SK-N-SH (cell line): ENCODE measurements around the gene CSNK2A1. TPM values are rescaled to one million over a fixed set of nuclear protein-coding genes. Genes with fewer than 3 reads are reported as not detected.
A peak's percentile ranks its signal among the peaks of the same experiment; 100 is the strongest.

Source experiments
- CTCF ChIA-PET: fragments of 300-600, 350-600 bp; formaldehyde crosslinking; extraction: SDS; loops from one replicate; lab custom pipeline; 2021; lab: Yijun Ruan, JAX
- POLR2A ChIA-PET: fragments of 350-600 bp; sonication (Branson Sonifier 250); formaldehyde crosslinking; extraction: SDS; loops from one replicate; lab custom pipeline; 2020; ENCODE audit warnings: antibody characterized with exemption, inconsistent platforms; lab: Yijun Ruan, JAX
- DNase-seq: peaks from one replicate; pipeline ENCODE4 v3.0.0; 2012
- H2AFZ ChIP-seq: fragments of 200-600 bp; sonication (generic); 2 replicates; pipeline ENCODE4 v1.8.1; 2016; ENCODE audit warnings: antibody characterized with exemption, mild to moderate bottlenecking, low read depth
- H3F3A ChIP-seq: fragments of 200-600 bp; sonication (generic); replicated peaks from 2 replicates; pipeline ENCODE3; 2016; ENCODE audit warnings: antibody characterized with exemption, mild to moderate bottlenecking; ENCODE audit not compliant: insufficient read depth
- H3K27ac ChIP-seq, 2 experiments: fragments of 200-500 bp in 1 of 2; fragments of 200-600 bp in 1 of 2; sonication (Bioruptor generic) in 1 of 2; sonication (generic), shearing (Covaris generic) in 1 of 2; 2 replicates each; pipeline versions ENCODE4 v1.5.1 to v1.6.1; 2014 to 2016; ENCODE audit warnings: low read depth in 2 of 2, inconsistent platforms in 1 of 2, low read length in 1 of 2, mild to moderate bottlenecking in 1 of 2, mixed read lengths in 1 of 2
- H3K27me3 ChIP-seq: fragments of 200-600 bp; sonication (generic), shearing (Covaris generic); 2 replicates; pipeline ENCODE4 v1.6.1; 2016; ENCODE audit warnings: mixed run types; ENCODE audit not compliant: insufficient read depth
- H3K36me3 ChIP-seq, 2 experiments: fragments of 200-500 bp in 1 of 2; fragments of 200-600 bp in 1 of 2; sonication (Bioruptor generic) in 1 of 2; sonication (generic) in 1 of 2; replicated peaks in 1 of 2; 2 replicates each; pipeline versions ENCODE3 to v1.5.1; 2014 to 2016; ENCODE audit warnings: low read length in 1 of 2, mild to moderate bottlenecking in 1 of 2; ENCODE audit not compliant: insufficient read depth in 2 of 2, control insufficient read depth in 1 of 2
- H3K4me1 ChIP-seq, 2 experiments: fragments of 200-500 bp in 1 of 2; fragments of 200-600 bp in 1 of 2; sonication (Bioruptor generic) in 1 of 2; sonication (generic), shearing (Covaris generic) in 1 of 2; 2 replicates each; pipeline versions ENCODE4 v1.5.1 to v1.6.1; 2014 to 2016; ENCODE audit warnings: low read depth in 1 of 2, low read length in 1 of 2, mixed run types in 1 of 2; ENCODE audit not compliant: insufficient read depth in 2 of 2, control insufficient read depth in 1 of 2
- H3K4me2 ChIP-seq: fragments of 200-600 bp; sonication (generic), shearing (Covaris generic); 2 replicates; pipeline ENCODE4 v1.6.1; 2017; ENCODE audit warnings: mixed run types
- H3K4me3 ChIP-seq, 2 experiments: fragments of 200-500 bp in 1 of 2; fragments of 200-600 bp in 1 of 2; sonication (Bioruptor generic) in 1 of 2; sonication (generic), shearing (Covaris generic) in 1 of 2; 2 replicates each; pipeline versions ENCODE4 v1.5.1 to v1.8.1; 2014 to 2016; ENCODE audit warnings: low read depth in 2 of 2, inconsistent platforms in 1 of 2, low read length in 1 of 2, mild to moderate bottlenecking in 1 of 2, mixed read lengths in 1 of 2, moderate library complexity in 1 of 2
- H3K79me2 ChIP-seq: fragments of 200-600 bp; sonication (generic); 2 replicates; pipeline ENCODE4 v1.8.1; 2017; ENCODE audit warnings: mild to moderate bottlenecking; ENCODE audit not compliant: insufficient read depth
- H3K9ac ChIP-seq: fragments of 200-600 bp; sonication (generic); 2 replicates; pipeline ENCODE4 v1.6.1; 2017; ENCODE audit warnings: mixed run types
- H3K9me2 ChIP-seq: fragments of 200-600 bp; sonication (generic); 2 replicates; pipeline ENCODE4 v1.6.1; 2017; ENCODE audit warnings: mixed run types
- H3K9me3 ChIP-seq: fragments of 200-600 bp; sonication (generic); 2 replicates; pipeline ENCODE4 v1.6.1; 2017; ENCODE audit warnings: mixed run types, mild to moderate bottlenecking, moderate library complexity
- H4K20me1 ChIP-seq: fragments of 200-600 bp; sonication (generic); 2 replicates; pipeline ENCODE4 v1.6.1; 2017; ENCODE audit warnings: mild to moderate bottlenecking, mixed run types; ENCODE audit not compliant: insufficient read depth
- ELF1 ChIP-seq: IDR thresholded peaks from 2 replicates; pipeline ENCODE4 v1.4.0; 2012
- IRF3 ChIP-seq: fragments of 150-350 bp; IDR thresholded peaks from 2 replicates; pipeline ENCODE4 v1.6.1; 2016; ENCODE audit warnings: mild to moderate bottlenecking, low read depth, low read length
- MEF2A ChIP-seq: IDR thresholded peaks from 2 replicates; pipeline ENCODE4 v1.4.0; 2012; ENCODE audit warnings: low read depth, borderline replicate concordance
- POLR2AphosphoS5 ChIP-seq: IDR thresholded peaks from 2 replicates; pipeline ENCODE4 v1.6.1; 2012; ENCODE audit warnings: low read depth, low read length
- RAD21 ChIP-seq: IDR thresholded peaks from 2 replicates; pipeline ENCODE4 v1.6.1; 2012; ENCODE audit warnings: mild to moderate bottlenecking, low read length
- RCOR1 ChIP-seq: fragments of 150-350 bp; IDR thresholded peaks from 2 replicates; pipeline ENCODE4 v1.6.1; 2017; ENCODE audit warnings: antibody characterized with exemption, low read length
- REST ChIP-seq: IDR thresholded peaks from 2 replicates; pipeline ENCODE4 v1.6.1; 2012; ENCODE audit warnings: mild to moderate bottlenecking, low read depth, low read length, moderate library complexity
- SMC3 ChIP-seq: IDR thresholded peaks from 2 replicates; pipeline ENCODE4 v1.6.1; 2012; ENCODE audit warnings: low read depth, low read length, improper control_type of control experiment
- TEAD4 ChIP-seq: IDR thresholded peaks from 2 replicates; pipeline ENCODE4 v1.4.0; 2012; ENCODE audit warnings: mild to moderate bottlenecking, borderline replicate concordance; ENCODE audit not compliant: insufficient read depth
- WGBS: methylation state at CpG from one replicate; pipeline ENCODE4 v1.1.6; 2017; ENCODE audit warnings: low lambda C conversion rate; 5-methylcytosine and 5-hydroxymethylcytosine counted together
- polyA plus RNA-seq, 3 experiments: library from polyadenylated mRNA; depleted of rRNA; stranded (reverse); fragments of >200 nt; gene quantifications; 2 replicates each; pipeline ENCODE4 v1.2.3, GENCODE V29; 2012
- TF ChIP-seq, protein P1 (sequence below): fragments of 200-600 bp; sonication (generic); IDR thresholded peaks from 2 replicates; pipeline ENCODE4 v1.6.1; 2017; ENCODE audit warnings: antibody characterized with exemption, mild to moderate bottlenecking, moderate library complexity
- TF ChIP-seq, protein P2 (sequence below): IDR thresholded peaks from 2 replicates; pipeline ENCODE4 v1.4.0; 2012; ENCODE audit warnings: low read depth

The CSNK2A1 gene
- polyA plus RNA-seq, 1 of the 3 experiments (the other 2 are of a cell fraction) = 61.9 TPM

- TF ChIP-seq POLR2AphosphoS5 (no peak), RAD21 (no peak), IRF3 (no peak)
- TF ChIP-seq, protein P1, sequence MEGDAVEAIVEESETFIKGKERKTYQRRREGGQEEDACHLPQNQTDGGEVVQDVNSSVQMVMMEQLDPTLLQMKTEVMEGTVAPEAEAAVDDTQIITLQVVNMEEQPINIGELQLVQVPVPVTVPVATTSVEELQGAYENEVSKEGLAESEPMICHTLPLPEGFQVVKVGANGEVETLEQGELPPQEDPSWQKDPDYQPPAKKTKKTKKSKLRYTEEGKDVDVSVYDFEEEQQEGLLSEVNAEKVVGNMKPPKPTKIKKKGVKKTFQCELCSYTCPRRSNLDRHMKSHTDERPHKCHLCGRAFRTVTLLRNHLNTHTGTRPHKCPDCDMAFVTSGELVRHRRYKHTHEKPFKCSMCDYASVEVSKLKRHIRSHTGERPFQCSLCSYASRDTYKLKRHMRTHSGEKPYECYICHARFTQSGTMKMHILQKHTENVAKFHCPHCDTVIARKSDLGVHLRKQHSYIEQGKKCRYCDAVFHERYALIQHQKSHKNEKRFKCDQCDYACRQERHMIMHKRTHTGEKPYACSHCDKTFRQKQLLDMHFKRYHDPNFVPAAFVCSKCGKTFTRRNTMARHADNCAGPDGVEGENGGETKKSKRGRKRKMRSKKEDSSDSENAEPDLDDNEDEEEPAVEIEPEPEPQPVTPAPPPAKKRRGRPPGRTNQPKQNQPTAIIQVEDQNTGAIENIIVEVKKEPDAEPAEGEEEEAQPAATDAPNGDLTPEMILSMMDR = no peak
- TF ChIP-seq, all 33 proteins: peak for 0
Observed at GRCh38 chr20:460707-461106, 82.9 kb downstream of the CSNK2A1 start (continued).

GRCh38 chr20:460180-460579 lies 83.4 kb downstream of the CSNK2A1 start:
- no peaks in the 10 kb centered on the region for H3K9me3 ChIP-seq
- ChIA-PET CTCF (interaction anchor here (0.9 kb wide), 2 partner anchors 29 kb away, joined by 3 read pairs; no protein-coding TSS in a partner anchor), POLR2A (no interaction called here)
- H3K9ac ChIP-seq = peak overlapping the region; percentile 81; the same call in 1 of the 2 replicates
- peak overlapping the region; percentile 90 for H3K4me2 ChIP-seq
- peaks cover 69% of the 10 kb centered on the region for H3K79me2 ChIP-seq
- no peak overlapping the region for H2AFZ ChIP-seq
- H3K36me3 ChIP-seq = peaks cover 0 to 14% of the 10 kb centered on the region in 2 experiments
- H4K20me1 ChIP-seq = peaks cover 53% of the 10 kb centered on the region
- TF ChIP-seq MEF2A = no peak
- no peak for TF ChIP-seq REST
- TF ChIP-seq RCOR1 = no peak
- TF ChIP-seq, protein P2, sequence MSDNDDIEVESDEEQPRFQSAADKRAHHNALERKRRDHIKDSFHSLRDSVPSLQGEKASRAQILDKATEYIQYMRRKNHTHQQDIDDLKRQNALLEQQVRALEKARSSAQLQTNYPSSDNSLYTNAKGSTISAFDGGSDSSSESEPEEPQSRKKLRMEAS = no peak
- TF ChIP-seq SMC3 = no peak
- no peak for TF ChIP-seq TEAD4
- no peak for TF ChIP-seq ELF1
- TF ChIP-seq IRF3 = no peak
- TF ChIP-seq, all 33 proteins: peak for 0
- Histone ChIP-seq H3K27ac (no peak overlapping the region), H3F3A (peaks cover 11% of the 10 kb centered on the region), H3K9me2 (no peaks in the 10 kb centered on the region), H3K27me3 (no peaks in the 10 kb centered on the region), H3K4me3 (peak overlapping the region in 1 of 2 experiments; percentile 88; a peak in 2 of 4 replicates), H3K4me1 (peaks cover 13 to 14% of the 10 kb centered on the region in 2 experiments; a peak in 3 of 4 replicates)
- 15% methylated on average over 3 of the region's 3 CpGs for WGBS
- DNase-seq = no peak
